ENCODE measurements around the gene LGMN. TPM values are rescaled to one million over a fixed set of nuclear protein-coding genes. Genes with fewer than 3 reads are reported as not detected.

The LGMN gene
- polyA plus RNA-seq, 1 of the 3 experiments (the other 2 are of a cell fraction), result 76.3 TPM

GRCh38 chr14:92686900-92687427 lies 61.5 kb downstream of the LGMN start (continued):
- TF ChIP-seq USF1 (IDR thresholded peaks at IDR 0.05; ENCODE audit: borderline replicate concordance, low read depth), result no peak
- peak; percentile 20; the same call in 1 of the 2 replicates for TF ChIP-seq MAX (IDR thresholded peaks at IDR 0.05; ENCODE audit: low read depth)
- no peak for TF ChIP-seq FOXM1 (IDR thresholded peaks at IDR 0.05; ENCODE audit: low read depth)
- TF ChIP-seq REST (IDR thresholded peaks at IDR 0.05; ENCODE audit: low read depth, low read length), result no peak
- no peak for TF ChIP-seq USF2 (IDR thresholded peaks at IDR 0.05; ENCODE audit: borderline replicate concordance, low read depth, low read length)
- no peak for TF ChIP-seq JUND (IDR thresholded peaks at IDR 0.05)
- no peak for TF ChIP-seq EZH2phosphoT487 (IDR thresholded peaks at IDR 0.05; ENCODE audit: borderline replicate concordance, low read depth)
- no peak for TF ChIP-seq TCF12 (IDR thresholded peaks at IDR 0.05)
- TF ChIP-seq PBX3 (IDR thresholded peaks at IDR 0.05), result no peak
- TF ChIP-seq SMC3 (IDR thresholded peaks at IDR 0.05; ENCODE audit: low read depth, low read length), result peak; percentile 83
- TF ChIP-seq FOSL2 (IDR thresholded peaks at IDR 0.05; ENCODE audit: borderline replicate concordance, low read depth), result no peak
- TF ChIP-seq RFX5 (IDR thresholded peaks at IDR 0.05; ENCODE audit: low read length), result no peak
- no peak for TF ChIP-seq SIN3A (IDR thresholded peaks at IDR 0.05; ENCODE audit: borderline replicate concordance, low read depth, low read length)
- no peak for TF ChIP-seq RXRA (IDR thresholded peaks at IDR 0.05; ENCODE audit: borderline replicate concordance, low read depth)
